GM12801 (cell line): ENCODE results near the gene MFAP4.

Experiments used
- CTCF ChIP-seq: IDR thresholded peaks from one replicate; pipeline ENCODE4 v1.5.1; 2011; ENCODE audit warnings: control low read depth; ENCODE audit not compliant: insufficient read length; ENCODE audit errors: extremely low read depth

The MFAP4 gene

GRCh38 chr17:19401321-19402010 is 14.5 kb upstream of the MFAP4 start:
- no peak for TF ChIP-seq CTCF

GRCh38 chr17:19399750-19400450 is 12.9 kb upstream of the MFAP4 start:
- no peak for TF ChIP-seq CTCF

GRCh38 chr17:19398301-19399181 is 11.6 kb upstream of the MFAP4 start:
- no peak for TF ChIP-seq CTCF

- TF ChIP-seq CTCF, result no peak
These were observed 10.6 kb upstream of the MFAP4 start for GRCh38 chr17:19397556-19398041.

- no peak for TF ChIP-seq CTCF
These were observed 5.3 kb upstream of the MFAP4 start for GRCh38 chr17:19392303-19392702.

GRCh38 chr17:19391432-19391831 is 4.4 kb upstream of the MFAP4 start:
- no peak for TF ChIP-seq CTCF

- no peak for TF ChIP-seq CTCF
These were observed 4.0 kb upstream of the MFAP4 start for GRCh38 chr17:19390951-19391350.
